ENCODE results near the gene TUBB2A.
"Not testable (repeated sequence)": the region's sequence is repeated elsewhere in the genome, so short reads cannot be mapped to it uniquely, and the experiment has no call there.

The TUBB2A gene

DNA sequence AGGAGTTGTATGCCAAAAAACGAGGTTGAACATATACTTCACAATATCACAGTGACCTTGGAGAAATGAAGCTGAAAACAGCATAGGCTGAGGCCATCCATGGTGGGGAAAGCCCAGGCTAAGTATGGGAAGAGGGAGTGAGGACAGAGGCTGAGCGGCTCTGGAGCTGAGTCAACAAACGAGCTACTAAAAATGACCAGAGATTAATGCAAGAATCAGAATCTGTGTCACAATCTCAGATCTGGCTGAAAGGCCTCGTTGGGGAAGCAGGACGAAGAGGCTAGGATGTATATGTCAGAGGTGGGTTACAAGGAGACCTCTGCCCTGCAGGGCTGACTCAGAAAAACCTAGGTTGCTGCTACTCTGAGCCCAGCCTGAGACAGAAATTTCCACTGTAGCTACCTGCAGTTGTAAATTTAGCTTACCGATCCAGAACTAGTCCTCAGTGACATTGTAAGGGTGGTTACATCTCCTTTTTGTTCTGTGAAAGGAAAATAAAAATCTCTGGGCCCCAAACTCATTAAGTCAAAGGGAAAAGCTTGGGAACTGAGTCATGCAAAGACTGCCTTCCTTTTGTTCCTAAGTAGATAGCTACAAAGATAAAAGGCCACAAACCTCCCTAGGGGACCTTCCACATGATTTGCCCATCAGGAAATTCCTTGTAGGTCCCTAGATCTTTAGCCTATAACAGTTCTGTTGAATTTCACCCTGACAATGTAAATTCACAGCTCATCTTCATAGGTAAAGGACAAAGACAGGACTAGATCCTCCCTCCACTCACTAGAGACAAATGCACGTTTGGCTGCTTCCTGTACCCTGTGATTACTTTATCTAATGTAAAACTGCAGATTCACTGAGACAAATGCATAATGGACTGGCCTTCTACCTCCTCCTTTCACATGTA is 8.5 kb upstream of the TUBB2A start:
- TF ChIP-seq, protein P1, sequence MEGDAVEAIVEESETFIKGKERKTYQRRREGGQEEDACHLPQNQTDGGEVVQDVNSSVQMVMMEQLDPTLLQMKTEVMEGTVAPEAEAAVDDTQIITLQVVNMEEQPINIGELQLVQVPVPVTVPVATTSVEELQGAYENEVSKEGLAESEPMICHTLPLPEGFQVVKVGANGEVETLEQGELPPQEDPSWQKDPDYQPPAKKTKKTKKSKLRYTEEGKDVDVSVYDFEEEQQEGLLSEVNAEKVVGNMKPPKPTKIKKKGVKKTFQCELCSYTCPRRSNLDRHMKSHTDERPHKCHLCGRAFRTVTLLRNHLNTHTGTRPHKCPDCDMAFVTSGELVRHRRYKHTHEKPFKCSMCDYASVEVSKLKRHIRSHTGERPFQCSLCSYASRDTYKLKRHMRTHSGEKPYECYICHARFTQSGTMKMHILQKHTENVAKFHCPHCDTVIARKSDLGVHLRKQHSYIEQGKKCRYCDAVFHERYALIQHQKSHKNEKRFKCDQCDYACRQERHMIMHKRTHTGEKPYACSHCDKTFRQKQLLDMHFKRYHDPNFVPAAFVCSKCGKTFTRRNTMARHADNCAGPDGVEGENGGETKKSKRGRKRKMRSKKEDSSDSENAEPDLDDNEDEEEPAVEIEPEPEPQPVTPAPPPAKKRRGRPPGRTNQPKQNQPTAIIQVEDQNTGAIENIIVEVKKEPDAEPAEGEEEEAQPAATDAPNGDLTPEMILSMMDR (IDR thresholded peaks at IDR 0.05; ENCODE audit: low read depth, low read length, missing control alignments) = no peak
- no peak overlapping the region for H3K4me3 ChIP-seq (replicated peaks; ENCODE audit: low read depth, low read length)
- DNase-seq (ENCODE audit: extremely low read depth, low read depth) = no peak

DNA sequence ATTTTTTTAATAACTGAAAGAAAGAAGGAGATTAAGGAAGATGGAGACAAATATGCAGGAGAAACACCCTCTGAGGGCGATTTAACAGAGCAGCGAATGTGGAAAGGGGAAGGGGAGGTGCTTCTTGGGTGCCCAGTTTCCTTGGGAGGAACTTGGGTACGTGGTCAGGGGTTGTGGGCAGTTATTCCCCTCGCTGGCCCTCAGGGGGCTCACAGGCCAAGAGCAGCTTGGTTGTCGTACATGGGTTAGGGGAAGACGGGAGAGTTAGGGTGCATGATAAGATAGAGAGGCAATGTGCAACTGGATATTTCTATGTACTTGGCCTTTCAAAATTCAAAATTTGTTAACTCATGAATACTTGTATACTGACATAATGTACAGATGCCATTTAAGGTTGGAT is 7.0 kb upstream of the TUBB2A start:
- no peak overlapping the region for H3K4me3 ChIP-seq (replicated peaks; ENCODE audit: low read depth, low read length)
- no peak for DNase-seq (ENCODE audit: extremely low read depth, low read depth)
- TF ChIP-seq, protein P1 (IDR thresholded peaks at IDR 0.05; ENCODE audit: low read depth, low read length, missing control alignments) = no peak

- no peak for DNase-seq (ENCODE audit: extremely low read depth, low read depth)
- TF ChIP-seq, protein P1 (IDR thresholded peaks at IDR 0.05; ENCODE audit: low read depth, low read length, missing control alignments) = no peak
- H3K4me3 ChIP-seq (replicated peaks; ENCODE audit: low read depth, low read length) = peak overlapping the region; percentile 52
Observed at GRCh38 chr6:3163248-3163594, 5.9 kb upstream of the TUBB2A start.

- DNase-seq (ENCODE audit: extremely low read depth, low read depth) = no peak
- H3K4me3 ChIP-seq (replicated peaks; ENCODE audit: low read depth, low read length) = peak overlapping the region; percentile 52
- TF ChIP-seq, protein P1 (IDR thresholded peaks at IDR 0.05; ENCODE audit: low read depth, low read length, missing control alignments) = no peak
Observed at GRCh38 chr6:3162565-3163247, 5.4 kb upstream of the TUBB2A start.

DNA sequence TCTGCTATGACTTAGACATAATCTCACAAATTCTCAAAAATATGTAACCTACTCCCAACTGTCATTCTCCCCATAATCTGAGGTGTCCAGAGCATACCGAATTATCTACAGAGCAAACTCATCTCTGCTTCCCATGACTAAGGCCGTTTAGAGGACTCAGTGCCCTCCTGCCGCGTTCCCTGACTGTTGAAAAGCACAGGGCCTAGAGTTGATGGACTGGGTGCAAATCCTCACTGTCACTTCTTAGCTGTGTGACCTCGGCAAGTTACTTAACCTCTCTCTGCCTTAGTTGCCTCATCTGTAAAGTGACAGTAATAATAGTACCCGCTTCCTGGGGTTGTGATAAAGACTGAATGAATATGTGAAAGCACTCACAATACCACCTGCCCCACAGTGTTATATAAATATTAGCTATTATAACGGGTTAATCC is 4.7 kb upstream of the TUBB2A start:
- TF ChIP-seq, protein P1 (IDR thresholded peaks at IDR 0.05; ENCODE audit: low read depth, low read length, missing control alignments) = no peak
- H3K4me3 ChIP-seq (replicated peaks; ENCODE audit: low read depth, low read length) = peak overlapping the region; percentile 52
- no peak for DNase-seq (ENCODE audit: extremely low read depth, low read depth)

DNA sequence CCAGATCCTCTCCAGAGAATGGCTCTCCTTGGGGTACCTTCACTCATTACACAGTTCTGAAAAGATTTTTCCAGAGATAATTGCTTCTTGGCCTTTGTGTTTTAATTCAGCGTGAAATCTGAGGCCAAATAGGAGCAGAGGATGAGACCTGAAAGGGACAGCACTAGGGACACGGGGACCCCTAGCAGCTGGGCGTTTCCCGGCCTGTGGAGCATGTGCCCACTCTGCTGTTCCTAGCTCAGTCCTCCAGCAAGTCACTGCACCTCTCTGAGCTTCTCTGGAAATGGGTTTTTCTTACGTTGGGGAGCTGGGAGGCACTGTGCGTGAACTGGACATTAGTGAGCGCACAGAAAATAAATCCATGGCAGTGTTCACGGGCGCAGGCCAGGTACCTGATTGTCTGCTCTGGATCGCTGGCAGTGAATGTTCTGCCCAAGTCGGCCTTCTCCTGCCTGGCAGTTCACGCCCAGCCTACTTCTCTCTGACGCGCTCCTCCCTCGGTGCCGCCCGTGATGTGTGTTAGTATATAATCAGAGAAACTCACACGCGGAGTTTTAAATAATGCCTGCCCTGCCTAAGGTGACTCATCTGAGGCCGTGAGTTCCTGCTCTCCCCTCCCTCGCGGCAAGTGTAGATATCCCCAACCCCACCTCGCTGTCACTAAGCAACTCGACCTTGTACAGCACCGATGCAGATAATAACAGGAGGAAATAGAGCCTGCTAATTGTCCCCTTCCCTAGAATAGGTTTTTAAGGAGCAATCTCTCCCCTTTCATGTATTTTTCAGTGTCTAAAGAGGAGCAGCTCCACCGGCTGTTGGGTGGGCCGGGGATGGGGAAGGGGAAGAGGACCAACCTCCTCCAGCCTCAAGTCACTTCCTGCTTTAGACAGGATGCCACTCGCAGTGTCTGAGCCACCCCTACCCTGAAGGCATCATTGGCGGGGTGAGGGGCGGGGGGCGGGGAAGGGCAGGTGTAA is 2.7 kb upstream of the TUBB2A start:
- H3K4me3 ChIP-seq (replicated peaks; ENCODE audit: low read depth, low read length) = no peak overlapping the region
- DNase-seq (ENCODE audit: extremely low read depth, low read depth) = no peak
- TF ChIP-seq, protein P1 (IDR thresholded peaks at IDR 0.05; ENCODE audit: low read depth, low read length, missing control alignments) = no peak

DNA sequence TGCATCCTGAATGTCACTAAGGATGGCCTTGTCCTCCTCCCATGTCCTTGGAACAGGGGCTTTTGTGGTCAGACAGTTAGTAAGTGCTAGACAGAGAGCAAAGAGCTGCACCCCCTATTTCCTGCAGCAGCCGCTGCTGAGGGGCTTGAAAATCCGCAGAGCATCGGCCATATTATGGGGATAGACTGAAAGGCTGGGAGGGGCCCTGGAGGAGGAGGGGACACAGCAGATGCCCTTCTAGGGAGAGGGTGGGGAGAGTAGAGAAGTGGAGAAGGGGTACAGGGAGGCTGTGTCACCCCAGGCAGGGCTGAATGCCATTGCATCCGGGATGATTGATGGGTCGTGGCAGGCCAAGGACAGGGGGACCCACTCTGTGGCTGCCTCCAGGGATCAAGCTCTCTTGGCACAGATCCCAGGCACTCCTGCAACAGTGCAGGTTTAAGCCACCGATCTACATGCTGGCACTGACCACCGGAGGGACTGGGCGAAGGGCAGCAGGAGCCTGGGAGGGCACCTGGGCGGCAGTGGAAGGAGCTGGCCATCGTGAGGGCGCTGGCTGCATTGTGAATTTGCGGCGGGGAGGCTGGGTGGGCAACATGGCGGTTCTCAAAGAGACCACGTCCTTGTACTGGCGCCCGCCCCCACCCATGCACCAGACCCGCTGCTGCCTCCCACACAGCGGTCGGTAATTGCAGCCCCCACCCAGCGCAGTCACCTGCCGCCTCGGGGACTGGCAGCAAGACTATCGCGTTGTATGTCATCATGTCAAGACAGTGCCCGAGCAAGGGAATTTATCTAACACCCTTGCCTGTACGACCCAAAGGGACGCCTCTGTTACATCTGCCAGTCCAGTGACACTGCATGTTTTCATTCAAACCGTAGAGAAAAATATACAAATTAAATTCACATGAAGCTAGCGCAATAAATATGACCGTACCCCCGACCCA is 887 bp downstream of the TUBB2A start:
- not testable (repeated sequence) for DNase-seq (ENCODE audit: extremely low read depth, low read depth)
- peak overlapping the region; percentile 79 for H3K4me3 ChIP-seq (replicated peaks; ENCODE audit: low read depth, low read length)

GRCh38 chr6:3155416-3155815 is 1.9 kb downstream of the TUBB2A start:
- not testable (repeated sequence) for H3K4me3 ChIP-seq (replicated peaks; ENCODE audit: low read depth, low read length); DNase-seq (ENCODE audit: extremely low read depth, low read depth)

All from HFF-Myc (cell line).